ENCODE data around the gene TADA3.

- TF ChIP-seq CTCF (IDR thresholded peaks at IDR 0.05 in 8 of 11, conservative IDR thresholded peaks at IDR 0.05 in 3 of 11) (no peak), POLR2A (IDR thresholded peaks at IDR 0.05) (no peak)
These were observed 29.4 kb downstream of the TADA3 start for GRCh38 chr3:9762871-9763270.
